NCI-H524 (cell line): ENCODE results near the gene MAP4K4.
"Not testable (repeated sequence)": the region's sequence is repeated elsewhere in the genome, so short reads cannot be mapped to it uniquely, and the experiment has no call there.

Experiments
- DNase-seq, 2 experiments: peaks; one replicate each; lab custom pipeline; 2025; lab: John Stamatoyannopoulos, UW

MAP4K4 gene

GRCh38 chr2:101921319-101921952, 223.9 kb downstream of the MAP4K4 start:
- DNase-seq: no peak

DNA sequence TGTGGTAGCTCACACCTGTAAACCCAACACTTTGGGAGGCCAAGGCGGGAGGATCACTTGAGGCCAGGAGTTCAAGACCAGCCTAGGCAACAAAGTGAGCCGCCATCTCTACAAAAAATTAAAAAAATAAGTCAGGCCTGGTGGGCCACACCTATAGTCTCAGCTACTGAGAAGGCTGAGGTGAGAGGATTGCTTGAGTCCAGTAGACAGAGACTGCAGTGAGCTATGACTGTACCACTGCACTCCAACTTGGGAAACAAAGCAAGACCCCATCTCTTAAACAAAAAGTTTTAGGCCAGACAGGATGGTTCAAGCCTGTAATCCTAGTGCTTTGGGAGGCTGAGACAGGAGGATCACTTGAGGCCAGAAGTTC, 224.4 kb downstream of the MAP4K4 start:
- no peak for DNase-seq

- not testable (repeated sequence) for DNase-seq
These were observed 226.8 kb downstream of the MAP4K4 start for GRCh38 chr2:101924311-101924710.

DNA sequence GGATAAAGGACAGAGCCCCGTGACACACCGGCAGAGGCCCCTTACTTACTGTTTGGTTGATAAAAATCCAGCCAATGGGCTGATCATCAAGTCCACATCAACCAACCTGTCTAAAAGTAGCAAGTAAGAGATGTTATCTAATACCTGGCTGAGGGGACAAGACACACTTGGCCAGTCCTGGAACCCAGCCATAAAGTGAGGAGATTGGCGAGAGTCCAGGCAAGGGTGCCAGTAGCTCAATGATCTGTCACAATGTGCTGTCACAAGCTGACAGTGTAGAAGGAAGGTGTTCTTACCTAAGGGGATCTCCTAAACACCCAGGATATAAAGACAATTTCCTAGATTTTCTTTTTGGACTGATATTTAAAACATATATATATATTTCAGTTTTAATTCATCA, 232.5 kb downstream of the MAP4K4 start:
- no peak for DNase-seq

GRCh38 chr2:101930847-101931246, 233.3 kb downstream of the MAP4K4 start:
- no peak for DNase-seq

DNA sequence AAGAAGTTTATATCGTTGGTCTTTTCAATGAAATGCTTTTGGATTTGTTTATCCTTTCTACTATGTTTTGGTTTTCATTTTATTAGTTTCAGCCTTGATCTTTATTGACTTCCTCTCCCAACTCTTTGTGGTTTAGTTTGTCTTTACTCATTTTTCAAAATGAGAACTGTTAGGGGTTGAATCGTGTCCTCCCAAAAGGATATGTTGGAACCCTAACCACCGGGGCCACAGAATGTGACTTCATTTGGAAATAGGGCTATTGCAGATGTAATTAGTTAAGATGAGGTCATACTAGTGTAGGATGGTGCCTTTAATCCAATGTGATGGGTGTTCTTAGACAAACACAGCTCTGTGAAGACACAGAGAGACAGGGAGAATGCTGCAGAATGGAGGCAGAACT, 233.9 kb downstream of the MAP4K4 start:
- DNase-seq: no peak

GRCh38 chr2:101935764-101936163, 238.3 kb downstream of the MAP4K4 start:
- DNase-seq: not testable (repeated sequence)

- no peak for DNase-seq
These were observed 245.3 kb downstream of the MAP4K4 start for GRCh38 chr2:101942851-101943250.
